GM19324 (cell line): ENCODE results near the gene ASPN.

Experiments
- ATAC-seq: cut with Tn5 transposase; IDR thresholded peaks from one replicate; pipeline ENCODE4 v1.9.1; 2021; ENCODE audit warnings: mild to moderate bottlenecking, moderate library complexity; ENCODE audit not compliant: unreplicated experiment, low FRiP score

ASPN gene

DNA sequence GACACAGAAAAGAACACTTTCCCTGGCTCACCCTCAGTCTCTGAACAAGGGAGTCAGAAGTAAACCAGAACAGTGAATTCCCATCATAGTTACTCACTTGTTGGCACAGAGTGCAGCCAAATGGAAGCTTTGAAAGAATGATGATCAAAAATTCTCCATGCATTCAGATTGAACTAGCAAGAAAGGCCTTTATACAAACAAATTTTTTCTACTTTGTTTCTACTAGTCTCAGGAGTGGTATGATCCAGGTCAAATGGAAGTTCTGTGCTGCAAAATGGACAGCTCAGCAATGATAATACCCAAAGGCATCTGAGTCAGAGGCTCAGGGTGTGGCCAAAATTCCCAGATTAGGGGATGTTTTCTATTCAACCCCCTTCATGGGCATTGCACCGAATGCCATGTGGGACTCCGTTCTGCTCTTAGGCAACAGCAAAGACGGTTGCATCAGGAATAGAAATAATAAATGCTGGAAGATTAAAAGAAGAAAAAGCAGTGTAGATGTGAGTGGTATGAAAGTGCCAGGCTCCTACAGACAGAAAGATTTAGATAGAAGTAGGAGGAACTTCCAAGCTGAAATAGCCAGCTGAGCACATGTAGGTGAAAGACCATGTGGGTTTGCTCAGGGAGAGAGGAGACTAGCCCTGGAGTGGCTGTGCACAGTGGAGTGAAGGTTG lies 24.0 kb upstream of the ASPN start:
- no peak for ATAC-seq

DNA sequence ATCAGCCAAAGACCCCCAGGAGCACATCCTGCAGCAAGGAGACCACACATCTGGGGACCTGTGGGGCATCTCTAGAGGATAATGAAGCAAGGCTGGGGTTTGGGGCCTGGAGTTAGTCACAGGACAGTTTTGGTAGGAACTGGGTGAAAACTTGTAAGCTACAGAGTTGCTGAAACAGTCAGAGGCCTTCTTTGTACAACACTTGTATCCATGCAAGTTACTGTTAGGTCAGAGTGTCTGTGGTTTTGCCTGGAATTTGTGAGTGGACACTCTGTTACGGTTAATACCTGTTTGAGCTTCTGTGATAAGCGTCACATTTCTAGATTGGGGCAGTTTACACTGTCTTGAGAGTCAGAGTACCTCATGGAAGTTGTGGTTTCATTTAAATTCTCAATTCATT lies 22.6 kb upstream of the ASPN start:
- ATAC-seq, result no peak

DNA sequence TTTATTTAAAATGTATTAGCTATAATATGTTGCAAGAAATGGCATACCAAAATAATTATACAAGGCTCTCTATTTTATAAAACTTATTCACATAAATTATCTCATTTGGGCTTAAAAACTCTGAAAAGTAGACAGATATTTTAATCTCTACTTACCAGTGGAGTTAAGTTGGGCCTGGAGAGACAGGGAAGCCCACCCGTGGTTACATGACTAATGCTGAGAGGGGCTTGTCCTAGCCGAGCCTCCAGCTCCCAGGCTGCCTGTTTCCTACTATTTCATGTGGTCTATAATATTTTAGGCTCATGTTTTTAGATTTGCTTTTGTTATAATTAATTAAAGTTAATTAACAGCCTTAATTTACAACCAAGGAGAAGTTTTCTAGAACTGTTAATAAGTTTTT lies 20.9 kb upstream of the ASPN start:
- ATAC-seq, result no peak

DNA sequence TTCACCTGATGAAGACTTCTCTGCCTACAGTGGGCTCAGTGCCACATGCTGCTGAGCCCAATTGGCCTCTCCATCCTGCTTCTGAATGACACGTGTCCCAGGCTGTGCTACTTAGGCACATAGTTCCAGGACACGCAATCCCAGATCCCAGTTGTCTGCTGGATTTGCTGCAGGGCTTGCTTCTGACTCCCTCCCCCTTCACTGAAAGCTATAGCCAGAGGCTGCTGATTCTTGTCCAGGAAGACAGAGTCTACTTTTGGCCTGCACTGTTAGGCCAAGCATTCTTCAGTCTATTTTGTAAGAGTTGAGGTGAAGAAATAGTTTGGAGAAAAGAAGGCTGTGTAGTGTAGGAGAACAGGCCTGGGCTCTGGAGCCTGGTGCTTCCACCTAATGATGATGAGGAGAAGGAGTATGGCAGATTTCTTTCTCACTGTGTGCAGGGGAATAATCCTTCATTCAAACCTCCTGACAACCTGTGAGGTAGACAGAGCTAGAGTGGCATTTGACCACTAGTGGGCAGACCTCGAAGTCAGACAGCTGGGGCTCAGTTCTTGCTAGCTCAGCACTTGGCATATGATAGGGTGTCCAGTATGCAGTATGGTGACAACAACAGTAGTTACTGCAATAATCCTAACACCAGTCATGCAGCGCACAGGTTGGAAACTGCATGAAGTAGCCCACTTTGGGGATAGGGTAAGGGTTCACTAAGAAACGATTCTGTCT lies 19.5 kb upstream of the ASPN start:
- no peak for ATAC-seq

DNA sequence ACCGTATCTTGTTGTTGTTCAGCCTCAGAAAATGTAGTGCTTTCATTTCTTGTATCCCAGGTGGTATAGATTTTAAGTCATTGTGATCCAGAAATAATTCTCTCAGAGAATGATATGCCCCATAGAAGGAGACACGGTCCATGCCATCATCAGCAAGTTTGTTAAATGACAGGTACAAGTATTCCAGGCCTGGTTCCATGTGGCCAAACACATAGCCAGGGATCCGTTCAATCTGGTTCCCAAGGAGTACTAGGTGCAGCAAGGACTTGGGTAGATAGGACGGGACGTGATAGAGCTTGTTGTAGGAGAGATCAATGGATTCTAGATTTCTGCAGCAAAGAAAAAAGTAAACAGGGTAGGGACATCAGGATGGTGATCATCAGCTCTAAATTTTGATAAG lies 18.4 kb upstream of the ASPN start:
- no peak for ATAC-seq

DNA sequence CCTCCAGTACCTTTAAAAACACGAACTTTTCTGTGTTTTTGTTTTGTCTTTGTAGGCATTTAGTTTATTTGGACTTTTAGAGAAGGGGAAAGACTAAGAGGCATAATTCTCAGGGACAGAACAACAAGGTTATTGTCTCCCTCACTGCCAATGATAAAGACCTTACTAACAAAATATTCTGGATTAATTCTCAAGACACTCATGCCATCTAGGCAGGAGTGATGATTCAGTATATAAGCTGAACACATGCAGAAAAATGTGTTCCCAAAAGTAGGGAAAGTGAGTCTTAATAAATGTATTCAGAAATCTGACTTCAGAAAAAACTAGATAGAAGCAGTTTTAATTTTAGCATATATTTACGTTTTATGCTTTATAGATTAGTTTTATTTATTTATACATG lies 17.4 kb upstream of the ASPN start:
- no peak for ATAC-seq

DNA sequence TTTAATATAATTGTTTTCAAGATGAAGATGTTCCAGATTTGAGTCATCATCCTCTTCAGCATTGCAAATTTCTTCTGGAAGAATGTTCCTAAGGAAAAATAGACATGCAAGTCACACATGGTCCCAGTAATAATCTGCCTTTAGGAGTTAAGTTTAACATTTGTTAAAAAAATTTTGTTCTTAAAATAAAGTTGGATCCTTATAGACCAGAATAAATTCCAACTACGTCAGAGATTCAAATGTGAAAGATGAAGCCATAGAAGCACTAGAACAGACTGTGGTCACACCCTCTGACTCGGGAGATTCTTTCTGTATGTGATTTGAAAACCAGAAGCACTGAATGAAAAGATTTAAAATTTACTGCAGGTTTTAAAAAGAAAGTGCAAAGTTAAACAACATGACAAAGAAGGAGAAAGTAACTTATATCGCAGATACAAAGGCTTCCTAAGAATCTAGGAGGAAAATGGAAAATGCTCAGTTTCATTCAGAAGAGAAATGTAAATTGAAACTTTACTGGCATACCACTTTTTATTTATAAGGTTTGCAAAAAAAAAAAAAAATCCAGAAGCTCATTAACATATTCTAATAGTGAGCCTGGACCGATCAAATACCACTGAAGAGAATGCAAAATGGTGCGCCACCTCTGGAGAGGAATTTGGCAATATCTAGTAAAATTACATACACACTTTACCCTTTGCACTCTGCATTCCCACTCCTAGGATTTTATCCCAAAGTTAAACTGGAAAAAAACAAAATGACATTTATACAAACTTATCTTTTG lies 14.3 kb upstream of the ASPN start:
- ATAC-seq, result no peak

DNA sequence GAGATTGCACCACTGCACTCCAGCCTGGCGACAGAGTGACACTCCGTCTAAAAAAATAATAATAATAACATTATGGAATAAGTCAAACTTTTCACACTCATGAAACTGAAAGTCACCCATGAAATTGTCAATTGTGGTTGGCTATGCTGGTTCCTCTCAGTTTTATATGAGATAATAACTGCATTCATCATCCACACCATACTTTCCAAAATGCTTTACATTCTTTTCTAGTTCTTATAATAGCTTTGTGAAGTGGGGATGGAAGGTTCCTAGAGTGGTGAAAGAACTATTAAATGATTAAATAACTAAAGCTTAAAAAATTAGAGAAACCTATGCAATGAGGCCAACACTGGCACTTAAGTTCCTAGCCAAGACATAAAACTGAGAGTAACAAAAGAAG lies 12.6 kb upstream of the ASPN start:
- ATAC-seq, result no peak

DNA sequence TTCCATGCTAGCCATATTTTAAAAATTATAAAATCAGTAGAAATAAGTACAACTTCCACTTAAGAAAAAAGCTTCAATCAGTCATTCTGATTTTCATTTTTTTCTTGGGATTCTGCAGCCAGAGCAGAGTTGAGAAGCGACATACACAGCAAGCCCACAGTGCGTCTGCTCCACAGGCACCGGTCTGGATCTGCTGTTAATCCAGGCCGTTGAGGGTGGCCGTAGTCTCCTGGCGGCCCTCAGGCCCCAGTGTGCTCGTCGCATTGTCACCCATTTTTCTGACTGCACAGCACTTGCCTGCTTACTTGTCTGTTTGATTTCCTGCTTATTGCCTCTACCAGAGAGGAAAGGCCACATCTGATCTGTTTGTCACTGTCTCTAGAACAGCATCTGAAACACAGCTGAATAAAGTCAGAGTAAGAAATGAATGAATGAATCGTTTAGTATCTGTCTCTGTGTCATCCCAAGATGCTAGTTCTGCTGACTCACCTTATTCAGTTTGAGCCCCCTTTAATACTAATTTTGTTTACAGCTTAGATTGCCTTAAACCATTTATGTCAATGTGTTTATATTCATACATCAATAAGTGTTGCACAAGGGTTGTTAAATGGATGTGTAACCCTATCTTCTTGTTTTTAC lies 11.6 kb upstream of the ASPN start:
- no peak for ATAC-seq

DNA sequence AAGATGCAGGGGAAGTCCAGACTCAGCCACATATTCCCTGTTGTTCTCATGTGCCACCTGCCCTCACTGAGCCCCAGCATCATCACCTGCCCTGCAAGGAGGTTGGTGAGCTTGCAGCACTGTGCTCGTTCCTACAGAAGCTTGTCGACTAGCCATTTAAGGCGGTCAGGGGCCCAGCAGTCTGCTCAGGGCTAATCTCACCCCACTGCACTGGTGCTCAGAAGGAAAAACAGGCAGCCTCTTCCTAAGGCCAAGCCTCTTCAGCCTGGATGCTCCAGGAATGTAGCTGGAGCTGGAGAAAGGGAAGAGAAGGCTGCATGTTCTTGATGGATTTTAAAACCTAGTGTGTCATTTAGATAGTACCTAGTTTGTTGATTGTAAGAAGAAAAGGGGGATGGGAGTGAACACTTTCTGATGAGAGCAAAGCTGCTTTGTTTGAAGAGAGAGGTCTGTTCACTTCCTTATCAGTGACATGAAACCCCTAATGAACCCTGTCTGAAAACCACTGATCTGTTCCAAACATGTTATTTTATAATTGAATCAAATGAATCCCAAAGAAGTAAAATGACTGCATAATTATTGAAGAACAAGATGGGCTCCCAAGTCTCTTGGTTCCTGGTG lies 10.6 kb upstream of the ASPN start:
- no peak for ATAC-seq

DNA sequence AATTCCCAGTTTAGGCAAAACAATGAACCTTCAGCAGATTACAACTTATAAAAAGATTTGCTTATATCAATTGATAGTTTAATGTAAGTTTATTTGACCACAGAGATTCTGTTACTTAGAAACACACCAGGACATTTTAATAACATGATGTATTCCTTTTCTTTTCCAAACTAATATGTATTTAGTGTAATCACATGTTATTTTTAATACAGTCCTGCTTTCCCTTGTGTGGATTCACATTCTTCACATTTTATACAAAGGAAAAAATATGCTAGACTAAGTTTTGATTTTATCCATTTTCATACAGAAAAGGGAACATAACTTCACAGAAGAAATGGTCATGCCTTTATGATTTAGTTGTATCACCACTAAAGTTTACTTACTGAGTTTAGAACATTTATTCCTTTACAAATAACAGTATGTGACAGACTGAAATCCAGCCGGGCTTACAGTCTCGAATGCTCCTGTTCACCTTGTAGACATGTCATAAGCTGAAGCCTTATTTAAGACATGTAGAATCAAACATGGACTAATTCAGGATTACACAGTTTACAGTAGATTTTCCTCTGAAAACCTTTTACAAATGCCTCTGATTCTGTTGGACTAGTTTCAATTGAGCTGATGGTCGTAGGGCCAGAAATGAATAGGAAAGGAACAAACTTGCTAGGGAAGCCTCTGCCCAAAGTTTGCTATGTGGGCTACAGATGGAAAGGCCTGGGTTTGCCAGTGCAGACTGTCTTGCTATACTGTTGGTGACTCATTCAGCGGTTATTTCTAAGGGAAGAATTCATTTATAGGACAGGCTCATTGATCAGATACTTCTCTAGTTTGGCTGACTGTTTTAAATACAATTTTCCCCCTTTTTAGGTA lies 6.6 kb upstream of the ASPN start:
- no peak for ATAC-seq

DNA sequence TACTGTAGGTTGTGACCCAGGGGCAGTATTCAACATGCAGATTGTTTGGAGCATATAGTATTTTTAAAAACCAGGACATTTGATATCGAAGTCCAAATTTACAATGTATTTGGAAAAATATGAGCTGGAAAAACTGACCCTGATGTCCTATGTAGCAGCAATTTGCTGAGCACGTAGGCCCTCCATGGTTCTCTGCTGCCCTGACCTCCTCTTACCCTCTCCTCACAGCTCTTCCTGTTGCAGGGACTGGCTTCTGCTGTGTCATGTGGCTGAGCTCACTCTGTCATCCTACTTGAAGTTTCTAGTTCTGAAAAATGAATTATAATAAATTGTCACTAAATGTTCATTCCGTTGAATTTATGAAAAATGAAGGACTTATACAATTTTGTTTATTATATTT lies 4.1 kb upstream of the ASPN start:
- no peak for ATAC-seq

DNA sequence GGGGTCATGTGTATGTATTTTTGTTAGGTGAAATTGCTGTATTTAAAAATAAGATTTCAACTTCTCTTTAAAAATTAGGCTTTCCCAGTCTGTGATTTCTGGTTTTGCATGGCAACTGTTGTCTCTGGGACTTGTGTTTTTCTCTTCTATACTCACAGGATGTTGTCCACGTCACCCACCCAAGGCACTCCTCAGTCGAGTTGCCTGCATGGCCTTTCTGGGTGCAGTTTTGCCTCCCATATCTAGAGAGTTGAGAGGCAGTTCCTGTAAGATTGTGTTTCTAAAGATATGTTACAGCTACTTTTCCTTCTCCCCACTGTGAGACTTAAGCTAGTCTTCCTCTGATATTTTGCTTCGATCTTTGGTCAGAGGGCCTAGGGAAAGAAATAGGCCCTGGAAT lies 2.3 kb upstream of the ASPN start:
- no peak for ATAC-seq

DNA sequence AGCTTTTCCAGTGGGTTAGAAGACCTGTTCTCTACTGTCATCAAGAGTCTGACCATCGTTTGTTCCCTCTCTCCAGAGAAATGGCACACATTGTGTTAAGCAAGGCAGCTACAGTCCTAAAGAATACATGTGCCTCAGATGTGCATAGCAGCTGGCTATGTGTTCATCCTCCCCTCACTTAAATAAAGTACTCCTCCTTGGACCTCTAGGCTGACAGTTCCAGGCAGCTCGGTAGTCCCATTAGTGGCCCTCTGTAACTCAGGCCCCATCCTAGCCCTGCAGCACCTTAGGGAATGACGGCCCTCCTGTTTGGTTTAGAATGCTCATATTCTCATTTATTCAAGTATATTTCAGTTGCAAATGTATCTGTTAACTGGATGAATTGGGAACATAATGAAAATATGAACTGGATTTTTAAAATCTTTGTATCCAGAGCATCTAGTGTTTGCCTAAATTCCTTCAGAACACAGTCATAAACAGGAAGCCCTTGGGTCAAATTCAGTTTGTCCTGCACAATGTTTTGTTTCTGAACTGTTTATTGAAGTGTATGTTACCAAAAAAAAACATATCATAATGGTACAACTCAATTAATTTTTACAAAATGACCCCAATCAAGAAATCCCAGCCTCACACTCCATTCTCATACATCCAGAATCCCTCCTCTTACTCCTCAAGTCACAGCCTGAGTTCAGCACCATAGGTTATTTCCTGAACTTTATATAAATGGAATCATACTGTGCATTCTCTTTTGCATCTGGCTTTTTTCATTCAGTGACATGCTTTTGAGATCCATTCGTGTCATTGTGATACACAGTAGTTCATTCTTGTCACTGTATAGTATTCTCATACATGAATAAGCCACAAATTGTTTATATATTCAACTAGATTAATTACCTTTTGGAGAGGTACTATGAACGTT lies 1.6 kb upstream of the ASPN start:
- ATAC-seq, result no peak

DNA sequence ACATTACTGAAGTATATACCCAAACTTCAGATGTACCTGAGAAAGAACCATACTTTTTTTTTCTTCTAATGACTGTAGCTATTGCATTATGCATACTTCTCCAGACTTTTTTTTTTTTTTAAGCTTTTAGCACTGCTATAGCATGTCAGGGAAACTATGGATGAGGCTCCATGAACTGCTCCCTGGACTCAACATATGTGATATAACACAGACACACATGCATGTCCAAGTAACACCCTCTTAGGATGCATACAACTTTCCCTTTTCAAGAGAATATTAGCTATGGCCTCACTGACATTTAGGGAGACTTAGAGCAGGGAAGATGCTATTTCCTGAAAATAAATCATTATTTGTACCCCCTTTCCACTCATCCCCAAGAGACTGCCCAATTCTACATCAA lies 499 bp upstream of the ASPN start:
- no peak for ATAC-seq

DNA sequence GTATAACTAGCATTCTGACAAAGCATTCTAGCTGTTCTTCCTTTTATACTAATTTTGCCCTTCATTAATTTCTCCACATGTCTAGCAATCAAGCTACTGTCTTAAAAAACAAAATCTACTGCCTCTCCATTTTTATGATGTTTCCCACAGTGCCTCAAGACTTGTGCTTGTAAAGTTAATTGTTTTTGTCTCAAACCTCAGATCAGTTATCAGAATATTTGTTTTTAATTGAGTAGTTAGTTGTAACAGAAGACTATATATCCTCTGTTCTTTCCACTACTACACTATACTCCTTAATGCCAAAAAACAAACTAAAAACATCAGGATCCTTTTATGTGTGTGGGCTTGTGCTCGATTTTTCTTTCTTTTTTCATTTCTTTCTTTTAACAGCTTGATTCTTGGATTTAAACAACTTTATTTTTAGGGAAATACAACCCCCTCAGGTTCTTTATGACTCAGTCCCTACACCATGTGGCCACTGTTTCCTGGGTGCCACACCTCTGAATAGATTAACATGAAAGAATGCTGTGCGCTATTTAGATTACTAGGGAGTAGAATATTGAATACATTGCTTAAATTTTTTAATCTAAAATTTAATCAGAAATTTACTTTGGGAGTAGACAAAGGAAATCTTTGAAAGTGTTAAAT lies 1.2 kb downstream of the ASPN start:
- no peak for ATAC-seq

DNA sequence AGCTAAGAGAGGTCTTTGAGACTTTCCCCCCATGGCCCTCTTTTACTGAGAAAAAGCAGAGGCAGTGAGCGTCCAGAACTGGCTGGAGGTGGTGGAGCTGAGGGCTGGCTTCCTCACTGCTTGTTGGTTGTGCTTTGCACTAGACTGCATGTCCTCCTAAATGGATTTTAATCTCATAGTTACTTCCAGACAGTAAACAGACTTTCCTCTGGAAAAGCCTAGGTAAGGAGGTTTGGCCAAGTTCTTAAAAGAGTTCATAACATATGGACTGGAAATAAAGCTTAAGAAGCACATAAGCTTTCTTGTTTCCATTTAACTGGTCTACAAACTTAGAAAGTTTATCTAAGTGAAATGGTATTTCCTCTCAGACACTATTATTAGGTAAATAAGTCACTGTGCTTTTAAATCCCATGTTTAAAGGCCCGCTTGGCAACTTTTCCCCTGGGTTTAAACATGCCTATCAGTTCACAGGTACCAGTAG lies 2.0 kb downstream of the ASPN start:
- ATAC-seq, result no peak

DNA sequence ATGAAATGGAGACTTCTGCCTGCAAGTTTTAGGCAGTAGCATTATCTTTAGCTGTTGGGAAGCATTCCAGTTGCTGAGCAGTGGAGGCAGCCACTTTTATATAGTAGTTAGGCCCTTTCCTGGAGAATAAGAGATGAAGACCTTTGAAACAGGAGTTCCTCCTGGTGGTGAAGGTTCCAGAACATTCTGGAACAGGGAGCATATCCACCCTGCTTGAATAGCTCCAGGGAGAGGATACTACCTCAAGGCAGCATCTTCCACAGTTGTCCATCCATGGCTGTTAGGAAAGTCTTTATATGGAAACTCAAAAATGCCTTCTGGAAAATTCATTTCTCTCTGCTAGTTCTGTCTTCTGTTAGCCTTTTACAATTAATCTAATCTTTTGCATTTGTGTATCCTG lies 3.0 kb downstream of the ASPN start:
- ATAC-seq, result no peak
